GM19035 (cell line): ENCODE data around the gene DNPH1.

ENCODE experiments used
- ATAC-seq: cut with Tn5 transposase; IDR thresholded peaks from one replicate; pipeline ENCODE4 v1.9.1; 2021; ENCODE audit not compliant: unreplicated experiment

DNPH1 gene

DNA sequence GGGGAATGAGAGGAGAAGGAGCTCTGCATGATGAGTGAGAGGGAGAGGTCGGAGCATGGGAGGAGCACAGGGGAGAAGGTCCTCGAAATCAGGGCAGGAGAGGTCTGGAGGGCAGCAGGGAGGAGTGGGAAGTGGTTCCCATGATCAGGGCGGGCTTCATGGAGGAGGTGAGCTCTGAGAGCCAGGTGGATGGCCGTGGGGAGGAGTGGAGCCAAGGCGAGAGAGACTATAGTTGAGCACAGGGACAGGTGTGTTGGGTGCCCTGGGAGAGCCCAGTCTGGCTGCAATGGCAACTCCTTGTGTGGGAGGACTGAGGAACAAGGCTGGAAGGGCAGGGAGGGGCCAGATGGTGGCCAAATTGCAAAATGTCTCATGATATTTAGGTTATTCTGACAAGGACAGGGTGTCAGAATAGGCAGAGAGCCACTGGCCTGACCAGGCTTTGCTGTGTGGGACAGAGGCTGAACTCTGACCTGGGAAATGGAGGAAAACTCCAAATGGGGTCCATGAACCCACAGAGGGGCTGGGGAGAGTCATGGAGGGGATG is 35.4 kb upstream of the DNPH1 start:
- no peak for ATAC-seq

- ATAC-seq = peak; percentile 84
Measured at GRCh38 chr6:43263314-43264178, 34.3 kb upstream of the DNPH1 start.

DNA sequence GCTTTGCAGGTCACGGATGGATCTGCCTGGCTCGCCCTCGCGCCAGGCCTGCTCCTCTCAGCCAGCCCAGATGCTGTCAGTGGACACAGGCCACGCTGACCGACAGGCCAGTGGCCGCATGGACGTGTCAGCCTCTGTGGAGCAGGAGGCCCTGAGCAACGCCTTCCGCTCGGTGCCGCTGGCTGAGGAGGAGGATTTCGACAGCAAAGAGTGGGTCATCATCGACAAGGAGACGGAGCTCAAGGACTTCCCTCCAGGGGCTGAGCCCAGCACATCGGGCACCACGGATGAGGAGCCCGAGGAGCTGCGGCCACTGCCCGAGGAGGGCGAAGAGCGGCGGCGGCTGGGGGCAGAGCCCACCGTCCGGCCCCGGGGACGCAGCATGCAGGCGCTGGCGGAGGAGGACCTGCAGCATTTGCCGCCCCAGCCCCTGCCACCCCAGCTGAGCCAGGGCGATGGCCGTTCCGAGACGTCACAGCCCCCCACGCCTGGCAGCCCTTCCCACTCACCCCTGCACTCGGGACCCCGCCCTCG is 33.6 kb upstream of the DNPH1 start:
- ATAC-seq = no peak

- ATAC-seq = no peak
Measured at GRCh38 chr6:43262000-43262779, 32.9 kb upstream of the DNPH1 start.

GRCh38 chr6:43261198-43261597 is 31.9 kb upstream of the DNPH1 start:
- no peak for ATAC-seq

GRCh38 chr6:43260791-43261190 is 31.5 kb upstream of the DNPH1 start:
- ATAC-seq = no peak

- no peak for ATAC-seq
Measured at GRCh38 chr6:43258807-43259686, 29.8 kb upstream of the DNPH1 start.

DNA sequence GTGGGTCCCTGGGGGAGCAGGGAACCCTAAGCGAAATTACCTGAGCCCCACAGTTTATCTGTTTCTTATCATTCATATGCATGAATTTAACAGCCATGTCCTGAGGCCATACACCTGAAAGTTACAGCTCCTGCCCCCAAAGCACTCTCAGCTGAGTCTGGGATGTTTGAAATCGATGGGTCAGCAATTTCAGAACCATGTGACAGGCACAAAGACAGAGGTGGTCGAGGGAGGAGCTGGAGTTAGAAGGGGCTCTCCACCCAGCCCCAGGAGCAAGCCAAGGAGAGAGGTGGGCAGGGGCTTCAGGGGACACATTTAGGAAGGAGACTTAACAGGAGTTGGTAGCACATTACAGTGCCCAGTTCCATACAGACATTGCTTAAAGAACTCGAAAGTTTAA is 28.9 kb upstream of the DNPH1 start:
- no peak for ATAC-seq

DNA sequence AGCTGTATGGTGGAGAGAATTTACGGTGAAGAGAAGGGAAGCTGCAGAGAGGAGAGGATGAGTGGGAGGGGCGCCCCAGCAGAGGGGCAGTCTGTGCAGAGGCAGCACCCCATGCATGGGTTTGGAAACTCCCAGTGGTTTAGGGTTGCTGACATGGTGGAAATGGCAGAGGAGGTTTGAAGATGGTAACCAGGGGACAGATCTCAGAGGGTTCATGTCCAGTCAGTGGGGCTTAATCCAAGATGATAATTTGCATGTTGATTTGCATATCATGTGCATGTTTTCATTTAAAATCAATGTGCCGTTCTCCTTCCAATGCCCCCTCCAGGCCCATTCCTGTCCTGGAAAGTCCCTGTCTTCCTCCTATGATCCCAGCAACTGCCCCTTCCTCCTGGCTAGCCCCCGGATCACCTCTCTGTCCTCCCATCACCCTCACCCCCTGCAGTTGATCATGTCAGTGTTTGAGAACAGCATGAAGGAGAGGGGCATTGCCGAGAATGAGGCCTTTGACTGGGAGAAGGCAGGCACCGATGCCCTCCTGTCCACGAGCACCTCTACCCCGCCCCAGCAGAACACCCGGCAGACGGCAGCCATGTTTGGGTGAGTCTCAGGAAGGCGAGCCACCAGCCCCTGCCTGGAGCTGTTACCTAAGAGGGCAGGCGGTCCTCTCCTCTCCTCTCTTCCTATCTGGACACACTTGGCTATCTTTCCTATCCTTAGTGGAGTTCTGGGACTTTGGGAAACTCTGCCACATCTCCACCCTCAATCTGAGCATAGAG is 28.3 kb upstream of the DNPH1 start:
- ATAC-seq = no peak

- no peak for ATAC-seq
Measured at GRCh38 chr6:43256670-43257366, 27.5 kb upstream of the DNPH1 start.

DNA sequence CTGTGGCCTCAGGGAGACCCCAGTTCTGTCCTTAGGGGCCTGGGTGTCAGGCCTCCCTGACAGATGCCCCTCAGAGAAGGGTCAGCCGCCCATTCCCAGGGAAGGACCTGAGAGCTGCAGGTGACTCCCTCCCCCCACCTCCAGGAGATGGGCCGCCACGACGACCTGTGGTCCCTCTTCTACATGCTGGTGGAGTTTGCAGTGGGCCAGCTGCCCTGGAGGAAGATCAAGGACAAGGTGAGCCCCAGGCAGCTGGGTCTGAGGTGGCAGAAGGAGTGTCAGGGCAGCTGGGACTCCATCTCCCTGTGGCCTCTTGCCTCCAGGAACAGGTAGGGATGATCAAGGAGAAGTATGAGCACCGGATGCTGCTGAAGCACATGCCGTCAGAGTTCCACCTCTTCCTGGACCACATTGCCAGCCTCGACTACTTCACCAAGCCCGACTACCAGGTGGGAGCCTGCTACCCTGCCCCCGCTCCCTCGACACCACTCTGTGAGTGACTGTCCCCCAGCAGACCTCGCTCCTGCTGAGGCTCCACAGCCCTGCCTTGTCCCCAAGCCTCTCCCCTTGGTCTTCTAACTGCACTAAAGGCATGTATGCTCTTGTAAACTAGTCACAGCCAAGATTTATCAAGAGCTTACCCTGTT is 26.2 kb upstream of the DNPH1 start:
- no peak for ATAC-seq

GRCh38 chr6:43254846-43255245 is 25.6 kb upstream of the DNPH1 start:
- ATAC-seq = no peak

DNA sequence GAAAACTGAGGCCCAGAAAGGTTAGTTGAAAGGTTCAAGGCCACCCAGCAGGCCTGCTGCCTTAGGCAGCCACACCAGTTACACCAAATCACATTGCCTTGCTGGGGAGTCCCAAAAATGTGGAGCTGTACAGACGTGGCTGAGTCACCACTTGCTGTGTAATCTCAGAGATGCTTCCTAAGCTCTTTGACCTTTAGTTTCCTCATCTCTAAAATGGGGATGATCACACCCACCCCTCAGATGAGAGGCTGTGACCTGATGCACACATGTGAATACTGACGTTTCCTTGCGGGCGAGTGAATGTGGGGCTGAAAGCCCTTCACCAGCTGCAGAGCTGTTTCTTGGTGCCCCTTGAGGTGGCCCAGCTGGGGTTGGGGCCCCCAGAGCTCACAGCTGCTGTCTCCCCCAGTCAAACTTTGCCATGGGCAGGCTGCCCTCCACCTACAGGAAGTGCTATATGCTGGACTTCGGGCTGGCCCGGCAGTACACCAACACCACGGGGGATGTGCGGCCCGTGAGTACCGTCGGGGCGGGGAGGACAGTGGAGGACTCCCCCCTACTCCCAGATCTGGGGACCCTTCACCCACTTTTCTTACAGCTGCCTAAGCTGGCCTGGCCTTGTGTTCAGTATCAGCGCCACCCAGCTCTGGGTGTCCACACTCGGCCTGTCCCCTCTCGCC is 25.0 kb upstream of the DNPH1 start:
- ATAC-seq = no peak

- no peak for ATAC-seq
Measured at GRCh38 chr6:43253401-43253800, 24.1 kb upstream of the DNPH1 start.

- no peak for ATAC-seq
Measured at GRCh38 chr6:43250992-43251373, 21.7 kb upstream of the DNPH1 start.

DNA sequence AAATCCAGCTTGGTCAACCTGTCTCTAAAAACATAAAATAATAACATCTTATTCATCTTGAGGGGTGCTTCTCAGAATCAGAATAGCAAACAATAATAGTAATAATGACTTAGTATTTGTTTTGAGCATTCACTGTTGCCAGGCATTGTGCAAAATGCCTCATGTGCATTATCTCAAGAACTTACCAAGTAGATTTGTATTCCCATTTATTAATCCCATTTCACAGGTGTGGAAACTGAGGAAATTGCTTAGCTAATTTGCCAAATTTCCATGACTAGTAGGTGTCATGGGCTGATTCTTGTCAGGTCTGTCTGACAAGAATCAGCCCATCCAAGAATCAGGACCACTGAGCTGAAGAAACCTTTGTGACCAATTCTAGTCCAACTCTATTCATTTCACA is 19.5 kb upstream of the DNPH1 start:
- no peak for ATAC-seq

DNA sequence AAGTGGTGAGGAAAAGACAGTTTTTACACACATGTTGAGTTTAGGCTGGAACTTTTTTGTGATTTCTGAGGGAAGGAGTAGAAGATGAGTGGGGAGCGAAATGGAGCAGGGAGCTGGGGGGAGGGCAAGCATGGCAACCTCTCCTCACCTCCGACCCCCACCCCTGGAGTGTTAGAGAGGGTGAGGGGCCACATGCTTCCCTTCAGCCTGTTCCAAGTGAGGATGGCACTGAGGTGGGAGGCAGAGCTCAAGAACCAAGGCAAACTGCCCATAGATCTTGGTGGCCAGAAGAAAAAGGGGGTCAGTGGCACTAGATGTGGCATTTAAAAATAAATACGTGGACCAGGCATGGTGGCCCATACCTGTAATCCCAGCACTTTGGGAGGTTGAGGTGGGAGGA is 18.8 kb upstream of the DNPH1 start:
- ATAC-seq = no peak
